ENCODE data around the gene GJB6.

DNA sequence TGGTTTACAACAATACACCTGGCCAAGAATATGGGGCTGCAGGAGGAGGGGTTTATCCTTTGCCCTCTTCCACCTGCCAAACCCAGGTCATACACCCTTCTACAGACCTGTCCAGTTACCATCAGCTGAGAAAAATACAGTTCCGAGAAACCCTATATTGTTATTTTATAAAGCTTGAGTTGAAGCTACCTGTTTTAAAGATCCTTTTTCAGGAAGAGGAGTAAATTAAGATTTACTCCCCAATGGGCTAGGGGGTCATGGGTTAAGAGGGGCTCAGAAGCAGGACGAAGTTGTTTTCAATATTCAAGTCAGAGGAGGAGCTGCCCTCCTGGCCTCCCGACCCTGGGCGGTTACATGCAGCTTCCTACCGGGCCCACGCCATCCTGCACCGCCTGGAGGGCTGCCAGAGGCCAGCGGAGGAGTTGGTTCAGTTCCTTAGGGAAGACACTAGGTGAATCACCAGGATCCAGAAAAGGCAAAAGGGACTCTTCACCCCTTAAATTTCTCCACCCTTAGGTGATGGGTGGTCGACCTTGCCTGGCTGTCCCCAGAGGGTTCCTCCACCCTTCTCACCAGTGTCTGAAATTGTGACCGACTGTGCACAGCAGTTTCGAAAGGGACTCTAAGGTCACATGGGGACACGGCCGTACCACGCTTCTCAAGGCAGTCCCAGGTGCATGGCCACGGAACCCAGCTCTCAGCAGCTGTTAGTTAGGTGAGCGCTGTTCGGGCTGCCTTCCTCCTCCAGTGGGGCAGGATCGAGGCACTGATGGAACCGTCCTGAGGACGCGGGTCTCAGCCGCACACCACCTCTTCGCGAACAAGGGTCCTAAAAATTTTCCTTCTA is 40.6 kb downstream of the GJB6 start:
- TF ChIP-seq RAD21 (conservative IDR thresholded peaks at IDR 0.05 in 1 of 2, IDR thresholded peaks at IDR 0.05 in 1 of 2) (no peak), E2F6 (IDR thresholded peaks at IDR 0.05; ENCODE audit: borderline replicate concordance, low read depth) (no peak), POLR2AphosphoS2 (conservative IDR thresholded peaks at IDR 0.05; ENCODE audit: low read length) (no peak), CBX2 (IDR thresholded peaks at IDR 0.05; ENCODE audit: borderline replicate concordance, low read depth) (no peak), PBX3 (IDR thresholded peaks at IDR 0.05) (no peak)
- TF ChIP-seq, protein P1, sequence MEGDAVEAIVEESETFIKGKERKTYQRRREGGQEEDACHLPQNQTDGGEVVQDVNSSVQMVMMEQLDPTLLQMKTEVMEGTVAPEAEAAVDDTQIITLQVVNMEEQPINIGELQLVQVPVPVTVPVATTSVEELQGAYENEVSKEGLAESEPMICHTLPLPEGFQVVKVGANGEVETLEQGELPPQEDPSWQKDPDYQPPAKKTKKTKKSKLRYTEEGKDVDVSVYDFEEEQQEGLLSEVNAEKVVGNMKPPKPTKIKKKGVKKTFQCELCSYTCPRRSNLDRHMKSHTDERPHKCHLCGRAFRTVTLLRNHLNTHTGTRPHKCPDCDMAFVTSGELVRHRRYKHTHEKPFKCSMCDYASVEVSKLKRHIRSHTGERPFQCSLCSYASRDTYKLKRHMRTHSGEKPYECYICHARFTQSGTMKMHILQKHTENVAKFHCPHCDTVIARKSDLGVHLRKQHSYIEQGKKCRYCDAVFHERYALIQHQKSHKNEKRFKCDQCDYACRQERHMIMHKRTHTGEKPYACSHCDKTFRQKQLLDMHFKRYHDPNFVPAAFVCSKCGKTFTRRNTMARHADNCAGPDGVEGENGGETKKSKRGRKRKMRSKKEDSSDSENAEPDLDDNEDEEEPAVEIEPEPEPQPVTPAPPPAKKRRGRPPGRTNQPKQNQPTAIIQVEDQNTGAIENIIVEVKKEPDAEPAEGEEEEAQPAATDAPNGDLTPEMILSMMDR (IDR thresholded peaks at IDR 0.05) = no peak

All from A549 (cell line).